Thyroid gland (tissue), 4 donors: ENCODE data around the gene ATXN7L1. TPM values are rescaled to one million over a fixed set of nuclear protein-coding genes. Genes with fewer than 3 reads are reported as not detected.
"Not testable (repeated sequence)": the region's sequence is repeated elsewhere in the genome, so short reads cannot be mapped to it uniquely, and the experiment has no call there.

Source experiments
- DNase-seq, 2 donors: peaks; one replicate each; pipeline ENCODE4 v3.0.0-alpha.2; 2019
- H3K27ac ChIP-seq, 3 donors: fragments of 200-600 bp; sonication (generic); 1 replicate in 2 of 3; 2 replicates in 1 of 3; pipeline ENCODE4 v1.5.1; 2016 to 2019; ENCODE audit warnings: mild to moderate bottlenecking in 1 of 3, moderate library complexity in 1 of 3
- H3K27me3 ChIP-seq: fragments of 200-600 bp; sonication (generic); one replicate; pipeline ENCODE4 v1.5.1; 2019
- H3K36me3 ChIP-seq, 2 donors: fragments of 200-600 bp; sonication (generic); one replicate each; pipeline ENCODE4 v1.5.1; 2016 to 2019
- H3K4me1 ChIP-seq, 2 donors: fragments of 200-600 bp; sonication (generic); one replicate each; pipeline ENCODE4 v1.5.1; 2017 to 2019
- H3K4me3 ChIP-seq, 3 donors: fragments of 200-600 bp; sonication (generic); replicated peaks in 1 of 3; 1 replicate in 2 of 3; 2 replicates in 1 of 3; pipeline ENCODE4 v1.5.1; 2016; ENCODE audit warnings: mild to moderate bottlenecking in 1 of 3
- H3K9me3 ChIP-seq: fragments of 200-600 bp; sonication (generic); one replicate; pipeline ENCODE4 v1.5.1; 2017
- POLR2A ChIP-seq, 2 donors: fragments of 450-650 bp; IDR thresholded peaks; one replicate each; pipeline ENCODE4 v1.6.1; 2017; ENCODE audit warnings: antibody characterized with exemption in 2 of 2, mild to moderate bottlenecking in 2 of 2, moderate library complexity in 1 of 2
- WGBS, 2 donors: methylation state at CpG; one replicate each; pipeline ENCODE4 v1.1.5; 2017; 5-methylcytosine and 5-hydroxymethylcytosine counted together
- intact Hi-C: fragments of 100-400 bp; cut with DNase I; formaldehyde crosslinking; loops from one replicate; pipeline ENCODE4 v1.15.1; 2023
- total RNA-seq, 4 donors: library from RNA; depleted of rRNA; stranded (reverse); fragments of >200 nt; gene quantifications; one replicate each; pipeline ENCODE4 v1.2.3, GENCODE V29; 2016
- TF ChIP-seq, protein P1 (sequence below), 6 experiments: fragments of 200-600 bp in 3 of 6; fragments of 450-650 bp in 3 of 6; sonication (generic) in 3 of 6; IDR thresholded peaks; one replicate each; pipeline ENCODE4 v1.5.1; 2016 to 2019; ENCODE audit warnings: antibody characterized with exemption in 6 of 6, mild to moderate bottlenecking in 2 of 6, inconsistent platforms in 1 of 6, moderate library complexity in 1 of 6

The ATXN7L1 gene
- total RNA-seq, 4 donors from 2014 or later: 21.8 to 24.4 (median 22.8) TPM

DNA sequence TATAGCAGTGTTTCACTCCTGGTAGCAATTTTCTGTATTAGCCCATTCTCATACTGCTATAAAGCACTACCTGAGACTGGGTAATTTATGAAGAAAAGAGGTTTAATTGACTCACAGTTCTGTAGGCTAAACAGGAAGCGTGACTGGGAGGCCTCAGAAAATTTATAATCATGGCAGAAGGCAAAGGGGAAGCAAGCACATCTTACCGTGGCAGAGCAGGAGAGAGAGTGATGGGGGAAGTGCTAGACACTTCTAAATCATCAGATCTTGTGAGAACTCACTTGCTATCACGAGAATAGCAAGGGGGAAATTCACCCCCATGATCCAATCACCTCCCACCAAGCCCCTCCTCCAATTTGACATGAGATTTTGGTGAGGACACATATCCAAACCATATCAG, 163.5 kb downstream of the ATXN7L1 start:
- Histone ChIP-seq H3K4me1 (peaks cover 7 to 10% of the 10 kb centered on the region in 2 donors), H3K9me3 (no peaks in the 10 kb centered on the region), H3K27ac (no peak overlapping the region), H3K36me3 (no peaks in the 10 kb centered on the region), H3K4me3 (no peak overlapping the region), H3K27me3 (no peaks in the 10 kb centered on the region)
- TF ChIP-seq, protein P1, sequence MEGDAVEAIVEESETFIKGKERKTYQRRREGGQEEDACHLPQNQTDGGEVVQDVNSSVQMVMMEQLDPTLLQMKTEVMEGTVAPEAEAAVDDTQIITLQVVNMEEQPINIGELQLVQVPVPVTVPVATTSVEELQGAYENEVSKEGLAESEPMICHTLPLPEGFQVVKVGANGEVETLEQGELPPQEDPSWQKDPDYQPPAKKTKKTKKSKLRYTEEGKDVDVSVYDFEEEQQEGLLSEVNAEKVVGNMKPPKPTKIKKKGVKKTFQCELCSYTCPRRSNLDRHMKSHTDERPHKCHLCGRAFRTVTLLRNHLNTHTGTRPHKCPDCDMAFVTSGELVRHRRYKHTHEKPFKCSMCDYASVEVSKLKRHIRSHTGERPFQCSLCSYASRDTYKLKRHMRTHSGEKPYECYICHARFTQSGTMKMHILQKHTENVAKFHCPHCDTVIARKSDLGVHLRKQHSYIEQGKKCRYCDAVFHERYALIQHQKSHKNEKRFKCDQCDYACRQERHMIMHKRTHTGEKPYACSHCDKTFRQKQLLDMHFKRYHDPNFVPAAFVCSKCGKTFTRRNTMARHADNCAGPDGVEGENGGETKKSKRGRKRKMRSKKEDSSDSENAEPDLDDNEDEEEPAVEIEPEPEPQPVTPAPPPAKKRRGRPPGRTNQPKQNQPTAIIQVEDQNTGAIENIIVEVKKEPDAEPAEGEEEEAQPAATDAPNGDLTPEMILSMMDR (IDR thresholded peaks at IDR 0.05): no peak
- TF ChIP-seq POLR2A (IDR thresholded peaks at IDR 0.05): no peak
- DNase-seq: no peak
- 86 to 94% methylated on average over 3 of the region's 3 CpGs for WGBS, 2 donors
- intact Hi-C loops: no loop called here

GRCh38 chr7:105711726-105712402, 164.5 kb downstream of the ATXN7L1 start:
- no peak for DNase-seq

GRCh38 chr7:105710720-105711119, 165.7 kb downstream of the ATXN7L1 start:
- H3K4me3 ChIP-seq, intact Hi-C loops, H3K27me3 ChIP-seq, H3K27ac ChIP-seq, H3K9me3 ChIP-seq, DNase-seq, H3K36me3 ChIP-seq: not testable (repeated sequence)
- H3K4me1 ChIP-seq: peaks cover 28 to 31% of the 10 kb centered on the region in 2 donors
- 94 to 96% methylated on average over 4 of the region's 4 CpGs for WGBS, 2 donors

More at GRCh38 chr7:105711726-105712402, 164.5 kb downstream of the ATXN7L1 start:
- TF ChIP-seq POLR2A (IDR thresholded peaks at IDR 0.05): no peak
- TF ChIP-seq, protein P1 (IDR thresholded peaks at IDR 0.05): no peak
- Histone ChIP-seq H3K27me3 (no peaks in the 10 kb centered on the region), H3K36me3 (no peaks in the 10 kb centered on the region), H3K27ac (no peak overlapping the region), H3K4me3 (no peak overlapping the region), H3K4me1 (peaks cover 17 to 20% of the 10 kb centered on the region in 2 donors), H3K9me3 (no peaks in the 10 kb centered on the region)
- 98% methylated on average over 5 of the region's 5 CpGs for WGBS, 2 donors
- intact Hi-C loops: no loop called here

DNA sequence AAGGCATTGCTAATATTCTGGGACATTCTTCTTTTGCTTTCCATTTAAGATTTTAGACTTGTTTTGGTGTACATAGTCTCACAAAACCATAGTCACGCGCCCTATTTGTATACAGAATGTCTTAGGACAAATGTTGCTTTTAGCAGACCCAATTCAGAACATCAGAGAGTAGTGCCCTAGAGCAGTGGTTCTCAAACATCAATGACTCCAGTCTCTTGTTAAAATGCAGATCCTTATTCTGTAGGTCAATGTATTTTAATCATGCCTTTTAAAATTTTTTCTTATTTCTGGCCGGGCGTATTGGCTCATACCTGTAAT, 167.7 kb downstream of the ATXN7L1 start:
- Histone ChIP-seq H3K27ac (peak overlapping the region in 1 of 3 donors; percentile 71), H3K4me3 (no peak overlapping the region), H3K4me1 (peaks cover 46 to 47% of the 10 kb centered on the region in 2 donors), H3K27me3 (no peaks in the 10 kb centered on the region), H3K36me3 (no peaks in the 10 kb centered on the region), H3K9me3 (no peaks in the 10 kb centered on the region)
- DNase-seq: no peak
- no peak for TF ChIP-seq POLR2A (IDR thresholded peaks at IDR 0.05)
- TF ChIP-seq, protein P1 (IDR thresholded peaks at IDR 0.05): no peak
- intact Hi-C loops: no loop called here
- 96 to 97% methylated on average over 4 of the region's 4 CpGs for WGBS, 2 donors

GRCh38 chr7:105707967-105708762, 168.2 kb downstream of the ATXN7L1 start:
- peak; percentile 62 to 64 for DNase-seq

More at GRCh38 chr7:105707967-105708762, 168.2 kb downstream of the ATXN7L1 start:
- TF ChIP-seq, protein P1 (IDR thresholded peaks at IDR 0.05): no peak
- TF ChIP-seq POLR2A (IDR thresholded peaks at IDR 0.05): peak in 1 of 2 donors; percentile 27
- peak overlapping the region; percentile 57 to 71 (median 67) for H3K27ac ChIP-seq
- no peaks in the 10 kb centered on the region for H3K27me3 ChIP-seq
- no peaks in the 10 kb centered on the region for H3K36me3 ChIP-seq
- 42 to 47% methylated on average over 9 of the region's 9 CpGs for WGBS, 2 donors
- no peaks in the 10 kb centered on the region for H3K9me3 ChIP-seq
- intact Hi-C loops: no loop called here
- H3K4me1 ChIP-seq: peaks cover 52 to 53% of the 10 kb centered on the region in 2 donors
- no peak overlapping the region for H3K4me3 ChIP-seq
